GM18868 (cell line): ENCODE data around the gene USP34.
"Not testable (repeated sequence)": the region's sequence is repeated elsewhere in the genome, so short reads cannot be mapped to it uniquely, and the experiment has no call there.

Experiments used
- ATAC-seq: cut with Tn5 transposase; IDR thresholded peaks from one replicate; pipeline ENCODE4 v1.9.1; 2021; ENCODE audit warnings: mild to moderate bottlenecking, moderate library complexity; ENCODE audit not compliant: unreplicated experiment

USP34 gene

GRCh38 chr2:61432990-61433389 lies 37.9 kb downstream of the USP34 start:
- ATAC-seq = no peak

- ATAC-seq = no peak
Observed at GRCh38 chr2:61431345-61431744, 39.5 kb downstream of the USP34 start.

- peak; percentile 76 for ATAC-seq
Observed at GRCh38 chr2:61426267-61426897, 44.5 kb downstream of the USP34 start.

- ATAC-seq = no peak
Observed at GRCh38 chr2:61425605-61426155, 45.2 kb downstream of the USP34 start.

GRCh38 chr2:61423714-61424113 lies 47.2 kb downstream of the USP34 start:
- no peak for ATAC-seq

DNA sequence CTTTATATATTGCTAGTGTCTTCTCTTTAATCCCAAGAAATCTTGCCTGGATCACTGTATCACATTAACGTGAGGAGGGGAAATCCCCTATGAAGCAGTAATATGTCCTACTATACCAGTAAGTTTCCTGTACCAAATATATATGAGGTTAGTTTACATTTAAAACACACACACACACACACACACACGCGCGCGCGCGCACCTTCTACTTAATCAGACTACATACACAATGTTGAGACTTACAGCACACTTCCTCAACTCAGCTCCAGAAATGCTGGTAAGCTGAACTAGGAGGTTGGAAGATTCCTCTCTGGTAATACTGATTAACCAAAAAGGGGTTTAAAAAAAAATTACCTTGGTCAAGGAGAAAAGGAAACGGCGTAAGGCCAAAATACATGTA lies 49.3 kb downstream of the USP34 start:
- no peak for ATAC-seq

GRCh38 chr2:61420991-61421544 lies 49.8 kb downstream of the USP34 start:
- ATAC-seq = no peak

DNA sequence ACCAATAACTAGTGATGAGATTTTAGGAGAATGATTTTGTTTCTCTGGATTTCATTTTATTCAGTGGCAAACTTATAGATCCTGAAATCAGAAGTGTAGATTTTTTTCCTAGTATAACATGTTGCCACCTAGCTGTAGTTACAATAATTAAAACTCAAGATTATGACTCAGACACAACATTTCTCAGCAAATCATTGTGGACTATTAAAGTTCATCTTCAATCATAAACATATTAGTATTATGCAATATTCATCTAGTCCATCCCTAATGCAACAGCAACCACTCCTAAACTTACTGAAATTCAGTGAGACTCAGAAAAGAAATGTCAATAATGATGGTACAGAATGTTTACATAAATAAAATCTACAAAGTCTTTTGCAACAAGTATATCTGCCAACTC lies 51.3 kb downstream of the USP34 start:
- no peak for ATAC-seq

DNA sequence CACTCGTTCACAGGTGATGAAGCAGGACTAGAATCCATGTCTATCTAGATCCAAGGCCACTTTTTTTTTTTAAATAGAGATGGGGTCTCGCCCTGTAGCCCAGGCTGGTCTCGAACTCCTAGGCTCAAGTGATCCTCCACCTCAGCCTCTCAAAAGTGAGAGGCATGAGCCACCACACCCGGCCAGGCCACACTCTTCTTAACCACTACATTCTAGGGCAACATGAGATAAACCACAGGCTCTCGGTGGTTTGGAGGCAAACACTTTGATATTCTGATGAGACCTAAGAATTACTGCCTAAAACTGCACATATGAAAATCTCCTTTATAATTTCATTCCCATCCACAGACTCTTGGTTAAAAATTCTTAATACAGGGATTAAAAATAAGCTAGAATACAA lies 51.8 kb downstream of the USP34 start:
- ATAC-seq = peak; percentile 47

GRCh38 chr2:61416871-61417645 lies 53.8 kb downstream of the USP34 start:
- no peak for ATAC-seq

DNA sequence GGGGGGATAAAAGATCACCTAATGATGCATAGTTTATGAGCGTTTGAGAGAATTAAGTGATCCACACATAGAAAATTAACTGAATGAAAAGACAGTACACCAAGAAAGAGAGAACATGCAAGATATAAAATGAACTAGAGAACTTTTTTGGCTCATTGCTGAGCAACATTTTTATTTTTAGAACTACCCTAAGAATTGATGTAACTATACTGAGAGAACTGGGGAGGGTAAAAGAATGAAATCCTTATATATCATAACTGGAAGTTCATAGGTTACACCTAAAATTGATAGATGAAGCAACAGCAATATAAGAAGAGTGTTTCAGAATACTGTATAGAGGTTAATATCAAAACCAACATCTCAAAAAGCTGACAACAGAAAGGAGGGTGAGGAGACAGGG lies 55.6 kb downstream of the USP34 start:
- ATAC-seq = no peak

DNA sequence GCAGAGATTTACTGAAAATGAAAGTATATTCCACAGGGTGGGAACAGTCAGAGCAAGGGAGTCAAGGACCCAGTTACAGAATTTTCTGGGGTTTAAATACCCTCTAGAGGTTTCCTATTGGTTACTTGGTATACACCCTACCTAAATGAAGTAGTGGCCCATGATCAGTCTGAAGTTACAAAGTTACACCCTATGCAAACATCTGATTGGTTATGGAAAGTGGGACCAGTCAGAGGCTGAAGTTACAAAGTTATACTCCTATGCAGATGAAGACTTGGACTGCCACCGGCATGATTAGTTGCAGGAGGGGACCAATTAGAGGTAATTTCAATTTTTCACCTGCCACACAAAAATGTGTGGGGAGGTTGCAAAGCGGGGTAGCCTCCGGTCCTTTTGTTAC lies 56.2 kb downstream of the USP34 start:
- no peak for ATAC-seq

- ATAC-seq = no peak
Observed at GRCh38 chr2:61411109-61411508, 59.8 kb downstream of the USP34 start.

- ATAC-seq = no peak
Observed at GRCh38 chr2:61410185-61410584, 60.7 kb downstream of the USP34 start.

- no peak for ATAC-seq
Observed at GRCh38 chr2:61405813-61406212, 65.1 kb downstream of the USP34 start.

- no peak for ATAC-seq
Observed at GRCh38 chr2:61404438-61404837, 66.4 kb downstream of the USP34 start.

GRCh38 chr2:61398413-61398812 lies 72.5 kb downstream of the USP34 start:
- no peak for ATAC-seq

DNA sequence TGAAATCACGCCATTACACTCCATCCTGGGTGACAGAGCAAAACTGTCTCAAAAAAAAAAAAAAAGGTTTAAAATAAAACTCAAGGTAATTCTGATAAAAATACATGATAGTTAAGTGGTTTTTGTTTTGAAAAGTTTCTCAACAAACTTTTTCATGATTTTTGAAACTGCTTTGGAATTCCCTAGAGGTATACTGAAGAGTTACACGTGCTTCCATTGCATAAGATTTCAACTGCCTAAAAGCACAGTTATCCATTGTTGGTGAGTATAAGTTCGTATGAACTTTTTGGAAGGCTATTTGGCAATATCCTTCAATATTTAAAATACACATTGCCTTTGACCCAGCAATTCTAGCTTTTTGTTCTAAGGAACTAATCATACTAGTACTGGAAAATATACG lies 74.9 kb downstream of the USP34 start:
- no peak for ATAC-seq

DNA sequence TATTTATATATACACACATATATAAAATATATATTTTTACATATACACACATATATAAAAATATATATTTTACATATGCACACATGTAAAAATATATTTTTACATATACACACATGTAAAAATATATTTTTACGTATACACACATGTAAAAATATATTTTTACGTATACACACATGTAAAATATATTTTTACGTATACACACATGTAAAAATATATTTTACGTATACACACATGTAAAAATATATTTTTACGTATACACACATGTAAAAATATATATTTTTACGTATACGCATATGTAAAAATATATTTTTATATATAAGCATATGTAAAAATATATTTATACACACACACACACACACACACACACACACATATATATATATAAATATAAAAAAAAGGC lies 83.3 kb downstream of the USP34 start:
- not testable (repeated sequence) for ATAC-seq

GRCh38 chr2:61380882-61381197 lies 90.0 kb downstream of the USP34 start:
- not testable (repeated sequence) for ATAC-seq

- ATAC-seq = no peak
Observed at GRCh38 chr2:61380056-61380881, 90.6 kb downstream of the USP34 start.
